HG02870 (cell line): ENCODE measurements around the gene OR6S1.
A peak's percentile ranks its signal among the peaks of the same experiment; 100 is the strongest.
"Not testable (repeated sequence)": the region's sequence is repeated elsewhere in the genome, so short reads cannot be mapped to it uniquely, and the experiment has no call there.

ENCODE experiments used
- ATAC-seq: cut with Tn5 transposase; IDR thresholded peaks from one replicate; pipeline ENCODE4 v1.9.1; 2021; ENCODE audit warnings: mild to moderate bottlenecking, moderate library complexity; ENCODE audit not compliant: unreplicated experiment

OR6S1 gene

GRCh38 chr14:20631880-20632389, 9.6 kb downstream of the OR6S1 start:
- no peak for ATAC-seq

GRCh38 chr14:20631023-20631879, 10.2 kb downstream of the OR6S1 start:
- no peak for ATAC-seq

DNA sequence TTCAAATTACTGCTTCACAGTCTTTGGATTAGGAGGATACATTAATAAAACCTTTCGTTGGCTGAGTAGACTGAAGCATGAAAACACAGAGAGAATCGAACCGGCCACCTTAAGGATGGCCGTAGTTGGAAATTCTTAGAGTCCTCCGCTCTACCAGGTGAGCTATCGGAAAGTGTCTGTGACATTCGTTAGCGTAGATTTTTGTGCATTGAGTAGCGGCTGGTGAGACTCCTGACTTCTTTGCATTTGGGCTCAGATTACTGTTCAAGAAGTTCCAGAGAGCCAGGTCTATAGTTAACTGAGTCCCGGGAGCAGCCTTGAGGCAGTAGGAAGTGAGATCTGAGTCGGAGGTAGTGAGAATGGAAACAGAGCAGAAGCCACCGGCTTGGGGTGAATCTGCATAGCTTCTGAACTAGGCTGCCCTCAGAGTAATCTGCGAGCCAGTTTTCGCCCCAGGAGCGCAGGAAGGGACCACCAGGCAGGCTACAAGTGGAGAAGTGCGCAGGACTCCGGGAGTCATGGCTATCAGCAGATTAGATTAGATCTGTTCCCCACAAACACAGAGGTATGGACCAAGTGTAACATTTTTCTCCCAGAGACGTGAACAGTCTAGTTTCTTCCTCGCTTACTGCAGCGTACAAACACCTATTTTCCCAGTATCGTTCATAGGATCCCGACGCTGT, 11.0 kb downstream of the OR6S1 start:
- peak; percentile 34 for ATAC-seq

DNA sequence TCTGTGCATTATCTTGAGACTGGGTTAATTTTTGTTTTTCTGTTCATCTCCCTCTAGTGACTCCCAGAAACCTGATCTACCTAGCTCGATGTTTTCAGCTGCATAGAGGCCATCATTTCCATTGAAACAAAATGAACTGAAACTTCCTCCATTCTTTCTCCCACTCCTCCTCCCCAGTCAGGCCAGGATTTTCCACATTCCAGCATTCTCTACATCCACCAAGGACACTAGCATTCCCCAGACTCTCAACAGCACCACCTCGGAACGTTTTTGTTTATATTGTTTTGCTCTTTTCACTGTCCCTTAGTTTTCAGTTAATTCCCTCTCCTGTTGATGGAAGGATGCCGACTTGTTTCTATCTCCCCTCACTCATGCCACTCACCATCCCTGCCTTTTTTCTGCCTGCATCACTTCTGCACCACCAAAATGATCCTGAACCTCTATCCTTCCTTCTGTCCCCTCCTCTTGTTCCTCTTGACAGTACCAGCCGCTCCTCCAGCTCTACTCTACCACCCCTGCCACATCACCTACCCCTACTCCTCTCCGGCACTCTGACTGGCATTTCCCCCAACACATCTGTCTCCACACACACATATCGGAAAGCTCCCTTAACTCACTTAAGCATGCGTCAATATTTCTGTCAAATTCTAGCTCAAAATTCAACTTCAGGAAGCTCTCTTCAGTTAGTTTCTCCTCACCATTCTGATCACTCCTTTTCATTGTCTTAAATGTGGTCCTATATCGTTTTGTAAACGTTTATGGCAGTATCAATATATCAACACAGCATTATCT, 13.2 kb downstream of the OR6S1 start:
- ATAC-seq = no peak

DNA sequence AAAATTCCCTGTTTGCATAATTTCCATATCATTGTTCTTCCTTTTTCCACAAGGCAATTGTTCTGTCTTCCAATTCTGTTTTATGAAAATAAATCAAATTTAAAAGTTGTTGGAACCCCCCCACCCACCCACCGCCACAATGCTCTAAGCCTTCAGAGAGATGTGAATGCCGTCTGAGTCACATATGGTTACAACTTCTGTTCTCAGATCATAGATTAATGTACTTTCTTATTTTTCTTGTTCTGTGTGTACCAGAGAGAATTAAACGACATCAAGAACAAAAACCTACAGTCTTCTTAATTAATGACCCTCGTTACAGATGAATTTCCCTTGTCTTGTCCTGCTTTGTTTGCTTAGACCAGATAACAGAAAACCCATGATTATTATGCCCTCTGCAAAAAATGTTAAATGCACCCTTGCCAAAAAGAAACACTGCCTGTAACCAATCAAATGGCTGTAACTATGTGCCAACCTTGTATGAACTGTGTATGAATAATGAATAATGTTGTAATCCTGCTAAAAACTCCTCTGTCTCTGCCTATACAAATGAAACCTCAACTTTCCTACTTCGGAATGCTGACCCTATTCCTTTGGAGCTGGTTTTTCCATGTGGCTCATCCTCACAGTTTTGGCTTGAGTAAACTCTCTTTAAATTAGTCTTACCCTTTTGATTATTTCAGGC, 14.0 kb downstream of the OR6S1 start:
- no peak for ATAC-seq

GRCh38 chr14:20626274-20626673, 15.2 kb downstream of the OR6S1 start:
- no peak for ATAC-seq

- no peak for ATAC-seq
Measured at GRCh38 chr14:20624495-20625070, 16.9 kb downstream of the OR6S1 start.

DNA sequence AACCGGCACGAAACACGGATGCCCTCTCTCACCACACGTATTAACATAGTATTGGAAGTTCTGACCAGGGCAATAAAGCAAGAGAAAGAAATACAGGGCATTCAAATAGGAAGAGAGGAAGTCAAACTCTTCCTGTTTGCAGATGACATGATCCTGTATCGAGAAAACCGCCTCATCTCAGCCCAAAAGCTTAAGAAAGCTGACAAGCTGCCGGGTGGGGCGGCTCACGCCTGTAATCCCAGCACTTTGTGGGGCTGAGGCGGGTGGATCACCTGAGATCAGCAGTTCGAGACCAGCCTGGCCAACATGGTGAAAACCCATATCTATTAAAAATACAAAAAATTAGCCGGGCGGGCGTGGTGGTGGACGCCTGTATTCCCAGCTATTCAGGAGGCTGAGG, 17.7 kb downstream of the OR6S1 start:
- no peak for ATAC-seq

DNA sequence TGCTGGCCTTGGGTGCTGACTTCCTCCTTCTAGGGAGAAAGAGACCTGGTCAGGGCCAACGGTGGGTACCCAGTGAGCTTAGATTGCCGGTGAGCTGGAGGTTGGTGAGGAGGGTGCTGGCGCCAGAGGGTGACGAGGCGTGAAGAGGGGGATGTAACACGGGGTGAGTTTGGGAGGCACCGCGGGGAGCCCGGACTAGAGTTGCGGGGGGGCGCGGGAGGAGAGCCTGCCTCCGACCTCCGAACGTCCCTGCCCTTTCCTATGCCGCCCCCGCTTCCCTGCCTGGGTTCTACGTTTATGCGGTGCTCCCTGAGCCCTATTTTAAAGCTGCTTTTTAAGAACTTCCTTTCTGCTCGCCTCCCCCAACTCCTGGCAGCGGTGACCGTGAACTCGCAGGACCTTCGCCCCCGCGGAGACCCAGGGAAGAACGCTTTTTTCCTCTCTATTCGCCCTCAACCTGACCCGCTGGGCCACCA, 18.6 kb downstream of the OR6S1 start:
- ATAC-seq = no peak

- no peak for ATAC-seq
Measured at GRCh38 chr14:20620798-20621478, 20.6 kb downstream of the OR6S1 start.

DNA sequence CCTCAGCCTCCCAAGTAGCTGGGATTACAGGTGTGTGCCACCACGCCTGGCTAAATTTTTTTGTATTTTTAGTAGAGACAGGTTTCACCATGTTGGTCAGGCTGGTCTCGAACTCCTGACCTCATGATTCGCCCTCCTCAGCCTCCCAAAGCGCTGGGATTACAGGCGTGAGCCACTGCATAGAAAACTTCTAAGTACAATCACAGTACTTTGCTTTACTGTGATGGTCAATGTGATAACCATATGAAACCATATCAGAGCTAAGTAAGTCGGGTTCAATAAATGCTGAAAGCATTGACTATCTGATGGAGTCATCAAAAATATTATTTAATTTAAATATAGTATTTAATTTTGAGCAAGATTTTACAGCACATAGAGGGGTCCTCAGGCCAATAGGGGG, 21.8 kb downstream of the OR6S1 start:
- not testable (repeated sequence) for ATAC-seq

GRCh38 chr14:20618271-20618749, 23.2 kb downstream of the OR6S1 start:
- ATAC-seq = no peak

DNA sequence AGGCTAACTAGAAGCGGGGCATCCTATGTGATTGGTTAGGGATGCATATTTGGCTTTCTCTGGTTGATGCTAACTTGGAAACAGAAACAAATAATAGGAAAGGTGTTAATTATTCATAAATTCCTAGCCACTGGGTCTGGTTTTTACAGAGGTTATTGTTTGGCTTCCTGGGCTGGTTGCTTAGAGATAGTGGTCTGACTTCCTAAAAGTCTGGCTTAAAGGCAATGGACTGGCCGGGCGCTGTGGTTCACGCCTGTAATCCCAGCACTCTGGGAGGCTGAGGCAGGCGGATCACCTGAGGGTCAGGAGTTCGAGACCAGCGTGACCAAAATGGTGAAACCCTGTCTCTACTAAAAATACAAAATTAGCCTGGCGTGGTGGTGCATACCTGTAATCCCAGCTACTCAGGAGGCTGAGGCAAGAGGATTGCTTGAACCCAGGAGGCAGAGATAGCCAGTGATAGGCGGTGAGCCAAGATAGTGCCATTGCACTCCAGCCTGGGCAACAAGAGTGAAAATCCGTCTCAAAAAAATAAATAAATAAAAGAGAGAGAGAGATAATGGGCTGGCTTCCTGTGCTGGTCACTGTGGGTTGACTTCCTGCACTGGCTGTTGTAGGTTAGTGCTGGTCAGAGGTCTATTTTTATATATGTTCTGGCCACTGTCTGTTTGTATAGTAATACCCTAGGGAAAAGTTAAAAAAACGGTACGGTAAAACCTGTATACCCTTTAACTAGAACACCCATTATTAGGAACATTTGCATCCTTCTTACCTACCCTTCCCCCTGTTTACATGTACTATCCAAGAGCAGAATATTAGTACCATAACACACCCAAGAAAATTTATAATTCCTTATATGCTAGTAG, 24.1 kb downstream of the OR6S1 start:
- ATAC-seq = no peak

- ATAC-seq = no peak
Measured at GRCh38 chr14:20615996-20616395, 25.5 kb downstream of the OR6S1 start.

DNA sequence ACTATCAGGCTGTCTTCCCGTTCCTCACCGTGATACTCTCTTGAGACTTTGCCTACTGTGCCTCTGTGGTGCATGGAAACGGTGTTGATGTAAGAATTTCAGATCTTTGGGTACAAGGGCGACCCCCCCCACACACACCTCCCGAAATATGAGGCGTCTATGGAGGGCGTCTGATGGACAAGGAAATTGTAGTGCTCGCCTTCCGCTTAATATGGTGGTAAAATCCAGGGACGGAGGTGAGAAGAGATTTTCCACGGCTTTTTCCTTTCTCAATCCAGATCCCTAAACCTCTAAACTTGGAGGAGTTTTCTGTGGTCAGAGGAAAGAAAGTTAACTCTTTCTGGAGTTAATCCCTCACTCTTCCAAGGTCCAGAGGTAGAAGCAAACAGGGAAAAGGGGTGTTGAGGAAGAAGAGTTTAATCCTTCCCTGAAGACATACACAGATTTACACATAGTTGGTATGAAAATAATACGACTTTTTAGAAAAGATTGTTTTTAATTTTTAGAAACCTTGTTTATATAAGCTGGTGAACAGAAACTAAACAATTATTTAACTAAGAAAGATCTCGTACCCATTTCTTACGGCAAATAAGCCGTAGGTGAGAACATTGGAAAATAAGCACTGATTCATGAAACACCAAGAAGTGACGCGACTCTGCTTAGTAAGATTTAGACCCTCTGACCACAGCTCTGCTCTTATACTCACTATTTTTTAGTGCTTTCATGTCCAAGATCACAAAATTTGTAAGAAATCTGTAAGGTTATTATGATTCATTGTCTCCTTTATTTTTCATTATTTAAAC, 27.3 kb downstream of the OR6S1 start:
- ATAC-seq = no peak

- peak; percentile 71 for ATAC-seq
Measured at GRCh38 chr14:20613094-20614037, 28.1 kb downstream of the OR6S1 start.

DNA sequence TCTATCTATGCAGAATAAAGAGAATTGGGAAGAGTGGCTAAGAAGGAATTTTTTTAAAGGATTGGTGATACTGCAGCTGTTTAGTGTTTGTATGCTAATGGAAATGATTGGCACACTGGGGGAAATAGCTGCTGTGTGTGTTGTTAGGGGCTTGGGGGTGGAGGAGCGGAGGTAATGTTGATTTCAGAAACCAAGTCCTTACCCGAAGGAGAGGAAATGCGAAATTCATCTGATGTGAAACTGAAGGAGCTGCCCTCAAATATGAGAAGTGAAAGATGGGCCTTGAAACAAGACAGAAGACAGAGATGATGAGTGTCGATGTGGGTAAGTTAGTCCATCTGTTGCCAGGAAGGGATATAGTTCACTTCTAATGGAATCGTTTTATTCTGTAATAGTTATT, 29.1 kb downstream of the OR6S1 start:
- ATAC-seq = no peak
